Activated T-helper 1 cell treated with anti-CD3 and anti-CD28 coated beads, Interleukin-2, amount 50 U/mL, for 16 hours (primary cell): Measurements from ENCODE around the gene NOTCH3.

ENCODE experiments used
- DNase-seq, 2 donors: peaks; one replicate each; pipeline ENCODE4 v3.0.0-alpha.2; 2020; ENCODE audit warnings: low read depth in 1 of 2, low spot score in 1 of 2

Gene NOTCH3

GRCh38 chr19:15169541-15170285, 31.1 kb downstream of the NOTCH3 start:
- no peak for DNase-seq

GRCh38 chr19:15166700-15167099, 34.1 kb downstream of the NOTCH3 start:
- DNase-seq, result no peak

GRCh38 chr19:15161028-15161984, 39.5 kb downstream of the NOTCH3 start:
- no peak for DNase-seq

- DNase-seq, result no peak
These were observed 41.5 kb downstream of the NOTCH3 start for GRCh38 chr19:15159251-15159650.

GRCh38 chr19:15156391-15156790, 44.4 kb downstream of the NOTCH3 start:
- DNase-seq, result no peak

GRCh38 chr19:15155296-15155695, 45.5 kb downstream of the NOTCH3 start:
- no peak for DNase-seq

GRCh38 chr19:15154002-15154612, 46.7 kb downstream of the NOTCH3 start:
- no peak for DNase-seq

- no peak for DNase-seq
These were observed 51.1 kb downstream of the NOTCH3 start for GRCh38 chr19:15149737-15150136.

- no peak for DNase-seq
These were observed 53.7 kb downstream of the NOTCH3 start for GRCh38 chr19:15147090-15147489.

- no peak for DNase-seq
These were observed 56.6 kb downstream of the NOTCH3 start for GRCh38 chr19:15144046-15144646.

- no peak for DNase-seq
These were observed 58.5 kb downstream of the NOTCH3 start for GRCh38 chr19:15142313-15142712.

GRCh38 chr19:15141143-15141542, 59.7 kb downstream of the NOTCH3 start:
- no peak for DNase-seq

GRCh38 chr19:15138427-15138826, 62.4 kb downstream of the NOTCH3 start:
- DNase-seq, result no peak

GRCh38 chr19:15137777-15138176, 63.0 kb downstream of the NOTCH3 start:
- DNase-seq, result no peak

- no peak for DNase-seq
These were observed 64.4 kb downstream of the NOTCH3 start for GRCh38 chr19:15136234-15136954.

GRCh38 chr19:15129856-15130585, 70.8 kb downstream of the NOTCH3 start:
- no peak for DNase-seq

GRCh38 chr19:15128162-15128770, 72.5 kb downstream of the NOTCH3 start:
- DNase-seq, result no peak

- DNase-seq, result no peak
These were observed 74.5 kb downstream of the NOTCH3 start for GRCh38 chr19:15126131-15126910.
